HG03378 (cell line): ENCODE data around the gene CKS1B.

ENCODE experiments used
- ATAC-seq: cut with Tn5 transposase; IDR thresholded peaks from one replicate; pipeline ENCODE4 v1.9.1; 2021; ENCODE audit warnings: mild to moderate bottlenecking, moderate library complexity; ENCODE audit not compliant: unreplicated experiment

The CKS1B gene

GRCh38 chr1:154945962-154946850, 28.3 kb upstream of the CKS1B start:
- ATAC-seq = no peak

GRCh38 chr1:154948079-154948478, 26.4 kb upstream of the CKS1B start:
- ATAC-seq = no peak

DNA sequence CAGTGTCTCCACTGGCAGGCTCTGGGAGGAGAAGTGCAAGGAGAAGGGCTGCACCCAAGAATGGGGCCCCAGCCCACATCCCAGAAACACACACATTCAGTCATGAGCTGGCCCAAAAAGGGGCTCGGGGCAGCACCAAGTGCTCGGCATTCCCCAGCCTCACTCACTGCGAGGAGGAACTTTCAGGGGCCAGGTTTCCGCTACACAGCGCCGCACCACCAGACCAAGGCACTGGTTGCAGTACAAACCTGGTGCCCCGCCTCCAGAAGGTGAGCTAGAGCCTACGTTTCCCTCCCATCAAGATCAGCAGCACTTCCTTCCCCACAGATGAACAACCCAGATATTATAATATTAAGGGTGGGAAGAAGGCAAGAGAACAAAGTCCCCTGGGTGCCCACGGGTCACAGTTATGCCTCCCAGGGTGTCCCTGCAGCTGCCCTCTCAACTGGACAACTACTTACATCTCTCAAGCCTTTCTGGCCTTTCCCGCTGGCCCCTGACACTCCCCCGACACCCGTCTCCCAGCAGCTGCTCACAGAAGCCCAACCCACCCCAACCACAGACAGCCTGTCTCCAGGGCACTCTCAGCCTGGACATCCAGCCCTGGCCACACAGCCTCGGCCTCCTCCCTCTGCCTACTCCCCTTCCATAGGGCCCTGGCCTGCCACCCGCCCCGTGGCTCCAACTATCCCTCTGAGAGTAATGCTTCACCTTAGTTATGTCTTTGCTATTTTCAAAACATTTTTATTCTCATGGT, 22.4 kb upstream of the CKS1B start:
- ATAC-seq = no peak

- no peak for ATAC-seq
Measured at GRCh38 chr1:154952664-154953063, 21.8 kb upstream of the CKS1B start.

GRCh38 chr1:154953611-154954038, 20.9 kb upstream of the CKS1B start:
- ATAC-seq = no peak

DNA sequence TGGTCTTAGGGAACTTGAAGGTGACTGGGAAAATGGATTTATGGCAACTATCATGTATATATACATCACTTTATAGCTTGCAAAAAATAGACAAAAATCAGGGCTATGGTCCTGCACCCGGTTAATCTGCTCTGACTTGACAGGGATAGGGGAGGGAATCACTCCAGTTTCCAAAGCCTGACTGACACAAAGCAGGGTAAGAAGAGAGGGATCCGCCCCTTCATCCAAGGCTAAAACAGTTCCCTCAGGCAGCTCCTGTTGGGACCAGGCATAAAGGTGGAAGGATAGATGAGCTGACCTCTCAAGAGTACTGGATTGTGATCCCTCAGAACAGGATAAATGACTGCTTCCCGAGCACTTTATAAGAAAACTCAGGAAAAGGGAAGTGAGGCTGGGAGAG, 19.9 kb upstream of the CKS1B start:
- ATAC-seq = no peak

- ATAC-seq = peak; percentile 53
Measured at GRCh38 chr1:154955039-154955717, 19.3 kb upstream of the CKS1B start.

DNA sequence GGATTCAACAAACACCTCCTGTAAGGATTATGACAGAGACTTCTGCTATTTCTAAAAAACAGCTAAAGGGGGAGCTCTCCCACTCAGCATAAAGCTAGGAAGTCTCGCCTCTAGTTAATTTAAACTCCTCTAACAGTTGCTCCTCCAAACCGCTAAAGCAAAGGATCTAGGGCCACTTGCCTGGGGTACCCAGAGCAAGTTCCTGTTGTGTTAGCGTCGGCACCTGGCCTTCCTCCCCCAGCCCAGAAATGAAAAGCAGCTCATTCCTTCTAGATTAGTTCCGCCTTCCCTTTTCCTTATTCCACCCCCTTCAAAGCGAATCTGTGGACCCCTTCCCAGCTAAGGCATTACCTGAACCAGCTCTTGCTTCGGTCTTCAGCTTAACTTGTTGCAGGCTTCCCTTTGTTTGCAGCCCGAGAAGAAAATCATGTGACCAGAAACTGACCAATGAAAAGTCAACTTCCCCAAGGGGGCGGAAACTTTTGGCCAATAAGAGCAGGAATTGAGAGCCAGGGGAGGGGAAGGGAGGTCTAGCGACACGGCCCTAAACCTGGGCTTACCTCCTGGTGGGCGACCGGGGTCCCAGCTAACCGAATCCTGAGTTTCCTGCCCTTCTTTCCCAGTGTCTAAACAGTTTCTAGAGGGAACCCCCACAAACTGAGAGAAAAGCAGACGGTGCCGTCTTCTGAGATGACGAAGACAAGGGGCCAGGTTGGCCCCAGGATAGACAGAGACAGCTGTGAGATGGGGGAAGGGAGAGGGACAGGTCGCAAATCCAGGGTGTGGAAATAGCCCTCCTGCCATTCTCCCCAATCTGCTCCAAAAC, 18.6 kb upstream of the CKS1B start, which contains the start of gene PBXIP1:
TSS of gene PBXIP1 (minus strand) at position 382 of the 826 bp plus-strand sequence. CDS start 2,378 bp downstream, outside the sequence.
- ATAC-seq = peak; percentile 43

DNA sequence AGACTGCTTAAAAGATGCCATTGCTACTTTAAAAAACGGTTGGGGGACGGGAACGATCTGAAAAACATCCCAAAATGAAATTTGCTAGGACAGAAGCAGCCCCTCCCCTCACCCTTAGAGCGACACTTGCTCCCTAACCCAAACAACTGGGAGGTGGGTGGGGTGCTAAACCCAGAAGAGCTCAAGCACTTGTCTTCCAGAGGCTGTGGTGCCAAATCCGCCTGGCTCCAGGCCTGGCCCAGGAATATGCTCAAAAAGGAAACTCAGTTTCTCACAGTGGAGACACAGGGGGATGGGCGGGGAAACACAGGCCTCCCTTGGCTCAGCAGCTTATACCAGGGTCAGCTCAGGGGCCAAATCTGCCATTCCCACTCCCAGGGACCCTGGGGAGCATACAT, 17.9 kb upstream of the CKS1B start:
- ATAC-seq = no peak

GRCh38 chr1:154957091-154957657, 17.3 kb upstream of the CKS1B start:
- ATAC-seq = no peak

DNA sequence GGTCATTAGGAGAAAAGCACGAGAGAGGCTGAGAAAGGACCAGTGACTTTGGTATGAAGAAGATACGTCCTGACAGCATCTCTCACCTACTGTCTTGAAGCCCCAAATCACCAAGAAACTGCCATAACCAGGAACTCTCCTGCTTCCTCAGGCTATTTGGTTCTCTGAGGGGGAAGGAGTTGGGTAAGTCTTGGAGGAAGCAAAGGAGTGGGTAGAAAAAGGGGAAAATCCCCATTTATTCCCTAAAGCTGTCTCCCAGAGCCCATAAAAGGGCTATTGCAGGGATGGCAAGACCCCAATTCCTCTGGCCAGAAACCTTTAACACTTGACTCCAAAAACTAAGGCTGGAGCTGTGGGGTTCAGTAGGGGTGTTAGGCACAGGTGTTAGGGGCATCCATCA, 16.4 kb upstream of the CKS1B start:
- no peak for ATAC-seq

GRCh38 chr1:154958681-154959425, 15.6 kb upstream of the CKS1B start:
- no peak for ATAC-seq

DNA sequence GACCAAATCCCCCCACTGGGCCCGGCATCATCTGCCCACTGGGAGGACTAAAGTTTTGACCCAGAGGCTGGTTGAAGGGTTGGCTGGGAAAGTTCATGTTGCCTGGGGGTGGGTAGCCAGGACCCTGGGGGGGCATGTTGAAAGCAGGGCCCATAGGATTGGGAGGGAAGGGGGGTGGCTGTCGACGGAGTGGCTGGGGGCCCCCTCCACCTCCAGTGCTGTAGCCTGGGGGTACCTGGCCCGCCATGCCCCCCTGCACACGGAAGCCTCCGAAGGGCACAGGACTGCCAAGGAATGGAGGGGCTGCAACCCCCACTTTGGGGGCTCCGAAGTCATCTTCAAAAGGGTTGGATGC, 15.1 kb upstream of the CKS1B start:
- ATAC-seq = no peak

DNA sequence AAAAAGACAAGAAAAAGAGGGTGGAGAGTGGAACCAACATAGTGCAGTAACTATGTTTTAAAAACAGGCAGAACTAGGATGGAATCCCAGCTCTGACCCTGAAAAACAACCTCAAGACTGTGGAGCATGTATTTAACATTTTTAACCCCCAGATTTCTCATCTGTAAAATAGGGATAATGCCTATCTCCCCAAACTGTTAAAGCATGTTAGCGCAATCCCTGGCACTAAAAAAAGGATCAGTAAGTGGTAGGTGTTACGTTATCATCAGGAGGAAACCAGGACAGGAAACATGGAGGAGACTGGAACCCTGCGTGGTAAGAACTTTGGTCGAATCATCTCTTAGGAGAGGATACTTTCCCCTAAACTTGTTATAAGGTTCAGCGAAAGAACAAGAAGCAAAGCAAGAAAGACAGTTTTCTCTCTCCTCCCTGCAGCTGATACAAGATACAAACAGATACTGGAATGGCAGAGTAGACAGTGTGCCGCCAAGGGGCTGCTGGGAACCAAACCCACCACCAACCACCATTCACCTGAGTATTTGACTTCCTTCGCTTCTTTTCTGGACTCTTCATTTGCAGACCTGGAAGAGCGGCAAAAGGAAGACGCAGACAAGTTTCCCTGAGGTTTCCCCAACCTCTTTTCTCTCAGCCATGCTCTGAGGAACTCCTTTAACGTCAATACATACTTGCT, 13.9 kb upstream of the CKS1B start:
- ATAC-seq = no peak

- peak; percentile 54 for ATAC-seq
Measured at GRCh38 chr1:154961207-154962155, 13.0 kb upstream of the CKS1B start, which contains the start of gene PYGO2. TSS of gene PYGO2 (minus strand) at chr1:154961782. CDS start at chr1:154961576, 206 bp downstream.

DNA sequence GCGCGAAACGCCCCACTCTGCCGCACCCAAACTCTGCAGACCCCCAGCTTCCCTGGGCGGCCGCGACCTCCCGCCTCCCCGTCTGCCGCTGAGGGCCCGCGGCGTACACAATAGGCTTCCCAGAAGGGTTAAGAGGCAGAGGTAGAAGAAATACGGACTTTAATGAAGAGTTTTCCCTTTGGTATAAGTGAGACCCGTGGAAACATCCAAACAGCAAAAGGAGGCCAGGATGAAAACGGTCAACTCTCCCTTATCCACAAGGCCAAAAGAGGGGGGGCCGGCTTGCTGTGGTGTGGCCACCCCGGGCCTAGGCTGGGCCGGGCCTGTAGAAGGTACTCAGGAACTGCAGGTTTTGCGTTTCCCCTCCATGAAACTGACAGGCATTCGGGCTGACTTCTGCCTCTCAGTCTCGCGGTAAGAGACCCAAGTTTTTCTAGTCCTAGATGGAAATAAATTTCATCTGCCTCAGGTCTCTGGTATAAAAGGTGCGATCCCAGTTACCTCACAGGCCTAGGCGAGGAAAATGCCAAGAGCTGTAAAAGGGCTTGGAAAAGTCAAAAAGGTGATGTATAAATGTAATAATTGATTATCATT, 12.2 kb upstream of the CKS1B start:
- peak; percentile 15 for ATAC-seq

DNA sequence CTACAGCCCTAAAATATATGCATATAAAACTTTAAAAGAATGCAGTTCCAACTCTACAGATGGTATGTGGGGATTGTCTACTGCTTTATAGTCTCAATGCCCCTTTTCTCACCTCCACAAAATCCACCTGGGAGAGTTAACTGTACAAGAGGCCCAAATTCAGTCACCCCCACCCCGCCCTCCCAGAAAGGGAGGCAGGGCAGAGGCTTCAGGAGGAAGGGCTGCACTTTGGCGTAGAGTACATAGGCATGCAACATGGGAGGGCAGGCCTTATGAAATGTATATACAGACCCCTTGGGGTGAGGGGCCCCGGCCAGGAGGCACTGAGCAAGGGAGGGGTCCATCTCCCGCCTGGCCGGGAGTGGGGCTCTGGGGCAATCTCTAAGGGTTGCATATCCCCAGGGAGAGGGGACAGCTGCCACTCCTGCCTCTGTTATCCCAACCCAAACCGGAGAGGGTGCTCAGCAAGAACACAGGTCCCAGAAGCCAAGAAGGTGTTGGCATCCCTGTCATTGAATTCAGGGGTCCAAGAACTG, 11.6 kb upstream of the CKS1B start:
- no peak for ATAC-seq
